GM03348 (cell line): ENCODE data around the gene DUS1L.
"Not testable (repeated sequence)": the region's sequence is repeated elsewhere in the genome, so short reads cannot be mapped to it uniquely, and the experiment has no call there.

ENCODE experiments used
- DNase-seq: peaks from one replicate; pipeline ENCODE4 v3.0.0; 2012; ENCODE audit warnings: low spot score

The DUS1L gene

DNA sequence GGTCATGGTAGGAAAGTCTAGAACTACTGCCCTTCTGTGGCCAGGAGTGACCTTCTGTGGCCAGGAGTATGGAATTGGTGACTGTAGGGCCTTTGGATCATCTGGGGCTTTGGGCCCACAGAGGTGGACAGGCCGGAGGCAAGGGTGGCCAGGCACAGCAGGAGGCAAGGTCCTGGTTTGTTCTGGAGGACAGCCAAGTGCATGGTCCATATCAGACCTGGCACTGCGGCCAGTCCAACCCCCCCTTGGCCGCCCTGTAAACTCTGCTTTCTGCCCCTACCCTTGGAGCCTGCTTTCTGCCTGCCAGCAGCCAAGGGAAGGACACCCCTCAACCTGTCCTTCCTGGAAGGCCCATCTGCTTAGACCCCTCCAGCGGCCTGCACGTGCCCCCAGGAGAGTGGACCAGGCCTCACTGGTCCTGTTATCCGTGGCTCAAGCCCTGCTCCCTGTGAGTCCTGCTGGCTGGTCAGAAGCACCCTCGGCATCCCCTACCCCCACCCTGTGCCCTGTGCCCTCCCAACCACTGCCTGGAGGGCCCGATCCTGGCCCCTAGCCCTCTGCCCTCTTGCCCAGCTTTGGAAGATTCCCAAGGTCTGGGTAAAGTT is 25.8 kb downstream of the DUS1L start:
- DNase-seq = no peak

DNA sequence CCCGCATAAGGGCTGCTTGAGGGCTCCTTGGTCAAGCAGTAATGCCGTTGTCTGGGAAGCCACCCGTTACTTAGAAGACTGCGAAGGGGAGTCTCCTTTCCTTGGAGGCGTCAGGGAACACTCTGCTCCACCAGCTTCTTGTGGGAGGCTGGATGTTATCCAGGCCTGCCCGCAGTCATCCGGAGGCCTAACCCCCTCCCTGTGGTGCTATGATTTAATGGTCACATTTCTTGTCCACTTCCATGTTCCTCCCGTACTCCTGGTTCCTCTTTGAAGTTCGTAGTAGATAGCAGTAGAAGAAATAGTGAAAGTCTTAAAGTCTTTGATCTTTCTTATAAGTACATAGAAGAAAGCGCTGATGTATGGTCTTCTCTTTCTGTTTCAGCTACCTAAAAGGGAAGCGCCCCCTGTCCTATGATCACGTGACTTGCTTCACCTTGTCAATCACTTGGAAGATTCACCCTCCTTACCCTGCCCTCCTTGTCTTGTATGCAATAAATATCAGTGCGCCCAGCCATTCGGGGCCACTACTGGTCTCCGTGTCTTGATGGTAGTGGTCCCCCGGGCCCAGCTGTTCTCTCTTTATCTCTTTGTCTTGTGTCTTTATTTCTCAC is 26.7 kb downstream of the DUS1L start:
- DNase-seq = not testable (repeated sequence)

DNA sequence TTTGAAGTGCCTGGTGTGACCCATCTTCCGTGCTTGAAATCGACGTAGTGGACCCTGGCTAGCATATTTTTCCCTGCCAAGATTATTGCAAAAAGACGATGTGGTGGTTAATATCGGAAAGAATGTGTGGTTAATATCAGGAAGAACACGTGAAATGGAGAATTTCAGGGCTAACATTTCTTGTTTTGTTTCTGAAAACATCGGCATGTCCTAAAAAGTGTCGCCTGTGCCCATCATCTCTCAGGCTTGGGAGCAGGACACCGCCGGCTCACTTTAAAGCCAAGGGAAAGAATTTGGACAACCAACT is 27.8 kb downstream of the DUS1L start:
- DNase-seq = no peak

DNA sequence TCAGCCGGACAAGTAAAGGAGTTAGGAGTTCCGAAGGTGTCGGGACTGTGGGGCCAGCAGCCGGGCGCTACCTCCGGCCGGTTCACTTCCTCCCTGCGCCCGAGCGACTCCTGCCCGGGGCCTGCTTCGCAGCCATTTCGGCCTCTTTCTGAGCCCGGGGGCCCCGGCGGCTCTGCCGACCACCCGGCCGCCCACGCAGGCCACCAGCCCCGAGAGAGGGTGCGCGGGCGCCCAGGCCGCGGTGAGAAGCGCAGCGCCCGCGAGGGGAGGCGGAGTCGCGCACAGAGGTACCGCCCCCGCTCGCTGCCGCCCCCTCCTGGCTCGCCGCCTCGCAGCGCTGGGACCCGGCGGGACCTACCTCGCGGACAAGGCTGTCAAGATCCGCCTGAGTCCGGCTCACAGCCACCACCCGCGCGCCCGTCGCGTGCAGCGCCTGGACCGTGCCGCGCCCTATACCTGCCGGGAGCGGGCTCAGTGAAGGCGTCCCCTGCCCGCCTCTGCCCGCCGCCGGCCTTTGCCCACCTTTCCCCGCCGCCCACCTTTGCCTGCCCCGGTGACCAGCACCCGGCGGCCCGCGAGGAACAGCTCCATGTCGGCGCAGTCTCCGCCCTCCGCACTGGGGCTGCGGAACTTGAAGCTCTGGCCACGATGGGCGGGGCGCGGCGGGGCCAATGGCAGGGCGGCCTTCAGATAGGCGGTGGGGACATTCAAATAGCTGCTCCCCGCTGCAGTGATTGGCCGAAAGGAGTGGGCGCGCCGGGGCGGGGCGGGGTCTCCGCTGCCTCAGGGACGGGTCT is 28.3 kb downstream of the DUS1L start, which contains the start of gene DCXR:
Gene DCXR (minus strand): TSS at position 606 of the 797 bp plus-strand sequence. CDS start 15 bp downstream, at position 591.
- peak; percentile 99 for DNase-seq

DNA sequence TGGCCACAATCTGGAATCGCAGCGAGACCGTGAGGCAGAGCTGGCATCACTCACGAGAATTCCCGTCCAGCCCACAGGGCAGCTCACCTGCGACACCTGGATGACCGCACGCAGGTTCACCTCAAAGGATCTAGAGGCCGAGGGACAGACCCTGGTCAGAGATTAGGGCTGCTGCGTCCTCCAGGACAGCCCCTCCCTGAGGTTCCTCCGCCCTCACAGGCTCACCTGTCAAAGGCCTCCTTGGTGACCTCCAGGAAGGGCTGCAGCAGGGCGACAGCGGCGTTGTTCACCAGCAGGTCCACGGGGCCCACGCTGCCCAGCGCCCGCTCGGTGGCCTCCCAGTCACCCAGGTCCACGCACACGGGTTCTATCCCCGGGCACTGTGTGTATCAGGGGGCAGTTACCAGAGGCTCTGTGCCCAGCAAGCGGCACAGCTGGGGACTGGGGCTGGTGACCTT is 28.9 kb downstream of the DUS1L start:
- no peak for DNase-seq

DNA sequence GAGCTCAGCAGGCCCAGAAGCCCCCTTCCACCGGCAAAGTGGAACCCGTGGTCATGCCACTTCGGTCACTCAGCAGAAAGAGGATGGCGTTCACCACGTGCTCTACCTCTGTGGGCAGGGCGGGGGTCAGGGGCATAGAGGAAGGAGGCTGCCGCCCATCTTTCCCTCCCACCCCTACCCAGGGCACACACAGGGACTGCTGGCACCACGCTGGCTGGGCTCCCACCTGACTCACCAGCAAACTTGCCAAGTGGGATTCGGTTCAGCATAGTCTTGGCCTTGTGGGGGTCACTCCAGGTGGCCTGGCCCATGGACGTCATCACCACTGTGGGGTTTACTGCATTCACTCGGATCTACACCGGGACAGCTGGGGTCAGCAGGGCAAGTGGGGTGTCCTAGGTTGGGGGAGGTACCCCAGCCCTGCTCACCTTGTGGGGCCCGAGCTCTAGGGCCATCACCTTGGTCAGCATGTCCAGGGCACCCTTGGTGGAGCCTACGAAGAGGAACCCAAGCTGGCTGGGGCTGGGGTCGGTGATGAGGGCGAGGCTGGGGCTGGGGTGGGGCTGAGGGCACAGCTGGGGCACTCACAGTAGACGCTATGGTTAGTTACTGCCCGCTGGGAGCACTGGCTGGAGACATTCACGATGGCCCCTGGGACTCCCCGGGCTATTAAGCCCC is 29.5 kb downstream of the DUS1L start:
- DNase-seq = no peak

DNA sequence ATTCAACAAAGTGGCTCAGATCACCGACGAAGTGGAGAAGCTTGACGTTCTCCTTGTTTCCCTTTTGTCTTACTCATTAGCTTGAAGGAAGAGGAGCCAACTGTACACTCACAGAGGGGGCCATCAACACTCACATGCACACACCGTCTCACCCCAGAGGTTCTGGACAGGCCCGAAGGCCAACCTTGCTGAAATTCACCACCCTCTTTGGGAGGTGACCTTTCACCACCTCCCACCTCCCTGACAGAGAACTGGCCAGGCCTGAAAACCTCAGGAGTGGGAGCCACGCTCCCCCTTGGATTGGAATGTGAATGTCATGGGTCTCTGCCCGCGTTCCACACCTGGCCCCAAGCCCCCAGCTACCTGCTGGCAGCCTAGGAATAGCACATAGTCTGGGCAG is 30.1 kb downstream of the DUS1L start:
- DNase-seq = no peak

DNA sequence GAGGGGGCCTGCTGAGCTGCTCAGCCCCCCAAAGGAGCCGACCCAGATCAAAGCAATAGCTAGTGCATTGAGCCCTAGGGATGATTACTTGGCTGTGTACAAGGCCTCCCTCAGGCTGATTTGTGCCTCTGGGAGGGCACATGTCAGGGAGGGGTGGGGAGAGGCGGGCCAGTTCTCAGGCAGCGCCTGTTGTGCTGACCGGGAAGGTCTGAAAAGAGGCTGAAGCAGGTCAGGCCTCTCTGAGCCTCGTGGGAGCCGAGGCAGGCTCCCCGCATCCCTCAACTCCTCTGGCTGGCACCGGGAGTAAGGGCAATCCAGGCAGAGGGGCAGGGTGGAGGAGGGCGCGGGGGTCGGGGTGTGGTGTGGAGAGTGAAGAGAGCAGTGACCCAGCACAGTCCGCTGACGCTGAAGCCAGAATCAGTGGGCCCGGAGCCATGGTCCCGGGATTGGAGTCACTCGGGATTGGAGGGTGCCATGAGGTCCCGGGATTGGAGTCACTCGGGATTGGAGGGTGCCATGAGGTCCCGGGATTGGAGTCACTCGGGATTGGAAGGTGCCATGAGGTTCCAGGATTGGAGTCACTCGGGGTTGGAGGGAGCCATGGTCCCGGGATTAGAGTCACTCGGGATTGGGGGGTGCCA is 31.1 kb downstream of the DUS1L start:
- no peak for DNase-seq

DNA sequence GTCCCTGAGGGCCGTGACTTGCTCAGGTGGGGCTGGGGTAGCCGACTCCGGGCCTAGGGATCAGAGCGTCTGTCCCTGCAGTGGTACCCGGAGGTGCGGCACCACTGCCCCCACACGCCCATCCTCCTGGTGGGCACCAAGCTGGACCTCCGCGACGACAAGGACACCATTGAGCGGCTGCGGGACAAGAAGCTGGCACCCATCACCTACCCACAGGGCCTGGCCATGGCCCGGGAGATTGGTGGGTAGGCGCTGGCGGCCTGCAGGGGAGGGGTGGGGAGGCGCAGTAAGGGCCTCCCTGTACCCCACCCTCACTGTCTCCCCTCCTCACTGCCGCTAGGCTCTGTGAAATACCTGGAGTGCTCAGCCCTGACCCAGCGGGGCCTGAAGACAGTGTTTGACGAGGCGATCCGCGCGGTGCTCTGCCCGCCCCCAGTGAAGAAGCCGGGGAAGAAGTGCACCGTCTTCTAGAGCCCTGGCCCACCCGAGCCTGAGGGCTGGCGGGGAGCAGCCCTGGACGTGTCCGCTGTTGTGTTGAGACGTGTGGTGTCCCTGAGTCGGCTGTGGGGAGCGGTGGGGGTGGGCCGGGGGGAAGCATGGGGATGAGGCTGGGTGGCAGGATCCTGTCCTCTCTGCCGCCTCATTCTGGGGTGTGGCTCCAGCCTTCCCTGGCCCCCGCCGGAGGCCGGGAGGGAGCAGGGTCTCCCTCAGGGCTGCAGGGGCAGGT is 32.1 kb downstream of the DUS1L start:
- DNase-seq = no peak

DNA sequence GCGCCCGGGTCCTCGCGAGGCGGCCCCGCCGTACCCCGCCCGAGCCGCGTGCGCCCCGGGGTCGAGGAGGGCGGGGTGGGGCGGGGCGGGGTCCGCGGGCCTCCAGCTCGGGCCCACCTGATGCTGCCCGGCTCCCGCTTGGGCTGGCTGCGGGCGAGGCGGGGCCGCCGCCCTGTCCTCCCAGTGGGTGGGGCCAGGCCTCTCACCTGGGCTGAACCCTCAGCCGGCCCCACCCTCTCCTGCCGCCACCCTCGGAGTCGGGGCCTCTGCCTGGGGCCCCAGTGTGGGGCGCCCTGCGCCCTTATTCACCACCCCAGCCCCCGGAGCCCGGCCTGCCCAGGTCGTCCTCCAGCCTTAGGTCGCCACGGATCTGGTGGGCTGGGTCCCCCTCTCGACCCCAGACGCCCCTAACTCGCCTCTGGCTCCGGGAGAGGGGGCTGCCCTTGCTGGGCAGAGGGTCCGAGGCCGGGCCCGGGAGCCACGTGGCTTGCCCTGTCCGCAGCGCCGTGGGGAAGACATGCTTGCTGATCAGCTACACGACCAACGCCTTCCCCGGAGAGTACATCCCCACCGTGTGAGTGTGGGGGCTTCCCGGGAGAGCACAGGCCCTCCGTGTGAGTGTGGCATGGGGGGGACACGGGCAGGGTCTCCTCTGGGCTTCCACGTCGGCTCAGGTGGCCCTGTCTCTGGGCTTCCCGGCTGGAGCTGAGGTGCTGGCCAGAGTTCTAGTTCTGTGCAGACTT is 33.5 kb downstream of the DUS1L start:
- DNase-seq = peak; percentile 24

DNA sequence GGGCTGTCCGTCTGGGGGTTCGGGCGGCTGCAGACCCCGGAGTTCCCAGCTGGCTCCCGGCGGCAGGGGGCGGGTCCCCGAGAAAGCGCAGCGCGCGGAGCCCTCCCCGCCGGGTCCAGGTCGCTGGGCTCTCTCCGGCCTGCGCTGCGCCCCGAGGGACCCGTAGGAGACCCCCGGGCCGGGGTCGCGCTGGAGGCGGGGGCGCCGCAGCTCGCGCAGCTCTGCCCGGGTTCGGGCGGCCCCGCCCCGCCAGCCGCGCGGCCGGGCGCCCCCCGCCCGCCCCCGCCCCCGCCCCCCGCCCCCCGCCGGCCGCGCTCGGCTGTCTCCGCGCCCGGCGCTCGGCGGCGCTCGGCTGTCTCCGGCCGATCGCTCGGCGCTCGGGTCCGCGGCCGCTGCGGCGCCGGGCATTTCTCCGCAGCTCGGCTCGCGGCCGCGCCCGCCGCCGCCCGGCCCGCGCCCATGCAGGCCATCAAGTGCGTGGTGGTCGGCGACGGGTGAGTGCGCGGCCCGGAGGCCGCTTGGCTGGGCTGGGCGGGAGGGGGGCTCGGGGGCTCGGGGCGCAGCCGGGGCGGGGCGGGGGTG is 34.2 kb downstream of the DUS1L start, which contains the start of gene RAC3:
Gene RAC3 (plus strand): TSS at position 376 of the 582 bp plus-strand sequence. CDS start 84 bp downstream, at position 460.
- DNase-seq = peak; percentile 72

DNA sequence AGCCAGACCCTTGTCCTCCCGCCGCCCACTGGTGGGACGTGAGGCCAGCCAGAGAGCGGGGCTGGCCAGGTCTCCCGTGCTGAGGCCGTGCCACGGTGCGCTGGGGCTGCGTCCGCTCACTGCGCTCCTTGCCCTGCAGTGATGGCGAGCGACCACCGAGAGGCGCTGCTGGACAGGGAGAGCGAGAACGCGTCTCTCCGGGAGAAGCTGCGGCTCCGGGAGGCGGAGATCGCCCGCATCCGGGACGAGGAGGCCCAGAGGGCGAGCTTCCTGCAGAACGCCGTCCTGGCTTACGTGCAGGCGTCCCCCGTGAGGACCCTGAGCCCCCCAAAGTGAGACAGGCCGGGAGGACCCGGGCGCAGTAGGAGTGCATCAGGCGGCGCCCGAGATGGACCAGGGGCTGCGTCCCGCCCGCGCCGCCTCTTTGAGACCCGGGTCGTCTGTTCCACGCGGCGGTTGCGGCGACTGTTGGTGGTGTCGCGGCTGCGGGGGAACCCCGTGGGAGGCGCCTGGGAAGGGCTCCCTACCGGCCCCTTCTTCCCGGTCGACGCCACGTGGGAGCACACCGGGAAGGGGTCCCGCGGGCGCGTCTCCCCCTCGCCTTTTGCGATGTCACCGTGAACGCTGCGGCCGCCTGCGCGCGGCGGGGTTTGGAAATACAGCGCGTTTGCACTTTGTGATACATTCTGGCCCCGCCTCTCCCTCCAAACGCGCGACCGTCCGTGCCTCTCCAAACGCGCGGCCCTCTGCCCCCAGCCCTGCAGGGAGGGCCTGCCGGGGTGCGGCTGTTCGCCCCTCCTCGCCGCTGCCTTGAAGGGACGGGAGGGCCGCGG is 34.9 kb downstream of the DUS1L start:
- peak; percentile 90 for DNase-seq

DNA sequence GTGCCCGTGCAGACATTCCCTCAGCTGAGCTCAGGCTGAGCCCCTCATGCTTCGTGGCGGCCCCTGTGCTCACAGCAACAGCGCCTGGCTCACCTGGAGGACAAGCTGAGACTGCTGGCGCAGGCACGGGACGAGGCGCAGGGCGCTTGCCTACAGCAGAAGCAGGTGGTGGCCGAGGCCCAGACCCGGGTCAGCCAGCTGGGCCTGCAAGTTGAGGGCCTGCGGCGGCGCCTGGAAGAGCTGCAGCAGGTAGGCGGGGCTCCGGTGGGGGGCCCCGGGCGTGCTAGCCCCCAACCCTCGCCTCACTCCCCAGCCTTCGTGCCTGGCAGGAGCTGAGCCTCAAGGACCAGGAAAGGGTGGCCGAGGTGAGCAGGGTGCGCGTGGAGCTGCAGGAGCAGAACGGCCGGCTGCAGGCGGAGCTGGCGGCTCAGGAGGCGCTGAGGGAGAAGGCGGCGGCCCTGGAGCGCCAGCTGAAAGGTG is 35.6 kb downstream of the DUS1L start:
- DNase-seq = no peak

DNA sequence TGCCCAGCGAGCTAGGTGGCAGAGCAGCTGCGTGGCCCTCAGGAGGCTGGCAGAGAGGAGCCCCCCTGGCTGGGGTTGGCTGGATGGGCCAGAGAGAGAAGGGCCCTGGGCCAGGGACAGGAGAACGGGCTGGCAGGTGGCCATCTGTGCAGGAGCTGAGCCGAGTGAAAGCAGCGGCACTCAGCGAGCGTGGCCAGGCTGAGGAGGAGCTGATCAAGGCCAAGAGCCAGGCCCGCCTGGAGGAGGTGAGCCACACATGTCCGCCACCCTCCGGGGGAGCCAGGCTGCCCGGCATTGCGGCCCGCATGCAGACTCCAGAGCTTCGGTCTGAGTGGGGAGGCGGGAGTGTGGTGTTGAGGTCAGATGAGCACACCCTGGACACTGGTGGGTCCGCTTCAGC is 36.2 kb downstream of the DUS1L start:
- DNase-seq = no peak

DNA sequence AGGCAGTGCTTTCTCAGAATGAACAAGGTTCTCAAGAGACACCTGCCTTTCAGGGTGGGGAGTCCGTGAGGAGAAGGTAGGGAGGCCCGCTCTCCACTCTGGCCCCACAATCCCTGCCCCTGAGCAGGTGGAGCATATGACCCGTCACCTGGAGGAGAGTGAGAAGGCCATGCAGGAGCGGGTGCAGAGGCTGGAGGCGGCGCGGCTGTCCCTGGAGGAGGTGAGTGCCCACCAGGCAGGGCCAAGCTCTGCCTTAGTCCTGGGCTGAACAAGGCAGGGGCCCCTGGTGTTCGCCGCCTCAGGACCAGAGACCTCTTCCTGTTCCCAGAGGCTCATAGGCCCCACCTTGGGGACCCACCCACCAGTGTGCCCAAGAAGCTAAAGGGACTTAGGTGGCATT is 36.6 kb downstream of the DUS1L start:
- no peak for DNase-seq

DNA sequence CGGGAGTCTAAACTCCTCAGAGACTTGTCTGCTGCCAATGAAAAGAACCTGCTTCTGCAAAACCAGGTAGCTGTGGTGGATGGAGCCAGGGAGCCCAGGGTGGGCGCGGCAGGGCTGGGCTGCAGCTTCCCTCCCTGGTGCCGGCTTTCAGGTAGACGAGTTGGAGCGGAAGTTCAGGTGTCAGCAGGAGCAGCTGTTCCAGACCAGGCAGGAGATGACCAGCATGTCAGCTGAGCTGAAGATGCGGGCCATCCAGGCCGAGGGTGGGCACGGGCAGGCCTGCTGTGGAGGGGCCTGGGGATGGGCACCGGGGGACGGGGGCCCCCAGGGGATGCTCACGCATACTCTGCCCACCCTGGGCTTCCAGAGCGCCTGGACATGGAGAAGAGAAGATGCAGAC is 37.4 kb downstream of the DUS1L start:
- DNase-seq = no peak

DNA sequence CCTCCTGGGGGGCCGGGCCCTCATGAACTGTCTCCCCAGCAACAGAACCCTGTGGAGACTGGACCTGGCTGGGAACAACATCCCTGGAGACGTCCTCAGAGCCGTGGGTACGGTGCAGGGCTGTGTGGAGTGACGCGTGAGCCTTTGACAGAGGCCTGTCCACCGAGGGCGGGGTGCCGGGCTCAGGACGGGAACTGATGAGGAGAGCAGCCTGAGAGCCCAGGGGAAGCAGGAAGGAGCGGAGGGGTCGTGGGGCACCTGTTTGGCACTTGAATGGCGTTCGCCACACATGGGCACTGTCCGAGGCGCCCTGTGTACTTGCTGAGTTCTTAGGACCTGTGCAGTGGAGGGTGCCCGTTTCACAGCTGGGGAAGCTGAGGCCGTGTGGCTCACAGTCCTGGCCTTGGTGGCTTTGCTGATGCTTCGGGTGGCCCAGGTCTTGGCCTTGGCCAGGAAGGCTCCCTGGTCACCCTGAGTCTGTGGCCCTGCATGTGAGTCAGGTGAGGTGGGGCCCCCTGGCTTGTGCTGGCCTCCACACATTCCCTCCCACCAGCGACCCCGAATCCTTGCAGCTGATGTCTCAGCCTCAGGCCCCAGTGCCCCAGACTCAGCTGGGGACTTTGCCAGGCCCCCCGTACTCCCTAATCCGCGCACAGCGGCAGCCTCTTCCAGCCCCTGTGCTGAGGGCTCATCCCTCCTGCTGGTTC is 40.0 kb downstream of the DUS1L start:
- no peak for DNase-seq

DNA sequence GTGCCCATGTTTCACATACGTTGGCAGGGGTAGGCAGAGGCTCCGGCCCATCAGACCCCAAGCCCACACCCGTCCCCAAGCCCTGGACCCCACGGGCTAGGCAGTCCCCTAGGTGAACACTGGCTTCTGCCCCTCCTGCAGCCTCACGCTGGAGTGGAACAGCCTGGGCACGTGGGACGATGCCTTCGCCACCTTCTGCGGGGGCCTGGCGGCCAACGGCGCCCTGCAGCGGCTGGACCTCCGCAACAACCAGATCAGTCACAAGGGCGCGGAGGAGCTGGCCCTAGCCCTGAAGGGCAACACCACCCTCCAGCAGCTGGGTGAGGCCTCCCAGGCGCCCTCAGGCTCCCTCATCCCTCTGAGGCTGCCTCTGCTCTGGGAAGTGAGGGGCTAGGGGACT is 40.7 kb downstream of the DUS1L start:
- no peak for DNase-seq
